GM21717 (cell line): ENCODE results near the gene ARHGAP40.

Source experiments
- ATAC-seq: cut with Tn5 transposase; IDR thresholded peaks from one replicate; pipeline ENCODE4 v1.9.1; 2021; ENCODE audit warnings: mild to moderate bottlenecking, moderate library complexity; ENCODE audit not compliant: unreplicated experiment

Gene ARHGAP40

DNA sequence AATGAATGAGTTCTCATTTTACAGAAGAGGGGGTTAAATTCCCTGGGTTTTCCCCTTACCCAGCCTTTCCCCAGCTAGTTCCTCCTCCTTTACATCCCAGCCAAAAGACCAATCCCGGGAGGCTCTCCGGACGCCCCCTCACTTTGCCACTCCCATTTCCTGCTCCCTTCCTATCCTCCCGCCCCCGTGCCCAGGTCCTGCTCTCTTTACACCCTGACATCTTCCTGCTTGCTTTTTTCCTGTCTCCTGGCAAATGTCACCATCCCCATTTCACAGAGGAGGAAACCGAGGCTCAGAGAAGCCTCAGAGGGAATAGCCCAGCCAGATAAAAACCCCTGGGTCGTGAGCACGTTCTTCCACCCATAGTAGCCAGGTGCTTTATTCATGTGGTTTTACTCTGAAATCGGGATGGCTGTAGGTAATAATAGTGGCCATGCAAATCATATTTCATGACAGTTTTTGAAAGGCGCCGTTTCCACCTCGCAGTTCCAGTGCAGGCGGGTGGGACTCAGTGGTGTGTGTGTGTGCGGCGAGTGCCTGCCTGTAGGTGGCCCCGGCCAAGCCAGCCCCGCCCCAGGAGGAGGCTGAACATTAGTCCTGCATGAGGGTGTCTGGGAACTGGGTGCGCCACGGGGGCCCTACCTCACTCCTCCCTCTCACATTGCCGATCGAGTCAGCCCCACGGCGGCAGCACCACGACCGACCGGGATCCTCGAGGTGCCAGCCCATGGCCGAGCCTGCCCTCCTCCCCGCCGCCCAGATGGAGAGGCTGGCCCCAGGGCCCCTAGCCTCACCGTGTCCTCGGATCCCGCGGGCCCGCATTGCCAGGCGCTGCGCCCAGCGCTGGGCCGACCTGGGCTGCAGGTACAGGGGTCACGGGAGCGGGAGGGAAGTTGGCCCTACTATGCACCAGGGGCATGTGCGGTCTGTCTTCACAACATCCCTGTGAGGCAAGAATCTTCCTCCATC is at the start of gene ARHGAP40:
ARHGAP40 (plus strand) TSS at position 594 of the 969 bp plus-strand sequence.
- ATAC-seq, result no peak

DNA sequence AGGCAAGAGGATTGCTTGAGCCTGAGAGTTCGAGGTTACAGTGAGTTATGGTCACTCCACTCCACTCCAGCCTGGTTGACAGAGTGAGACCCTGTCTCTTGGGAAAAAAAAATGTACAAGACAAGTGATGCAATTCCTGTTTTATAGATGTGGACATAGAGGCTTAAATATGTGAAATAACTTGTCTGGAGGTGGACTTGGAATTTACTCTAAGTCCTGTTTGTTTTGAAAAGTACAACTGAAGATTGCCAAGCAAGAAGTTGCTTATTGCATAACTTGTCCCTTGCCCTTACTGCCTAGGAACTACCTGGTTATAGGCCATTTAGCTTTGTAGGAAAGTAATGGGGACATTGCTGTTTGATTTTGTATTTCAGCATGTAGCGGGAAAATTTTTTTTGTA is 46.6 kb upstream of the ARHGAP40 start:
- ATAC-seq, result no peak

DNA sequence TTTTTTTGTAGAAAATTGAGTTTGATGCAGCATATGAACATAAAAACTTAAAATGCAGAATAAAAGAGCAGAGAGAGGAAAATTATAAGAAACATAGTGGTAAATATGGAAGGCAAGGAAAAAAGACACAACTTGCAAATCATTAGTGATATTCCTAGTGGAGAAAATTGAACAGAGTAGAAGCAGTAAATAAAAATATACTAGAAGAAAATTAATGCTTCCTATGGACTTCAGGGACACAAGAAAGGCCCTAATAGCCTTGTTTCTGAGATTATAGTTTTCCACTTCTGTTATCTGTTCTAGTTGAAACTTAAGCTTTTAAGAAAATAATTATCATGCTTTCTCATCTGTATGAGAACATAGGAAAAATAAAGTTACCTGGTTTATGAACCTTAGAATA is 46.2 kb upstream of the ARHGAP40 start:
- ATAC-seq, result no peak

DNA sequence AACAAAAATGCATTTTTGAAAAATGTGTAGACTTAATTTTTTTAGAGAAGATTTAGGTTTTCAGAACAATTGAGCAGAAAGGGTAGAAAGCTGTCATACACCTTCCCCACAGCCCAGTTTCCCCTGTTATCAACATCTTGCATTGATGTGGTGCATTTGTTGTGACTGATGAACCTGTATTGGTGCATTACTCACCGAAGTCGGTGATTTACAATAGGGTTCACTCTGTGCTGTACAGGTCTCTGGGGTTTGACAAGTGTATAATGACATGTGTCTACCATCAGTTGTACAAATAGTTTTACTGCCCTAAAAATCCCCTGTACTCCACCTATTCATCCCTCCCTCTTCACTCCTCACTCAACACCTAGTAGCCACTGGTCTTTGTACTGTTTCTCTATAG is 44.4 kb upstream of the ARHGAP40 start:
- no peak for ATAC-seq

DNA sequence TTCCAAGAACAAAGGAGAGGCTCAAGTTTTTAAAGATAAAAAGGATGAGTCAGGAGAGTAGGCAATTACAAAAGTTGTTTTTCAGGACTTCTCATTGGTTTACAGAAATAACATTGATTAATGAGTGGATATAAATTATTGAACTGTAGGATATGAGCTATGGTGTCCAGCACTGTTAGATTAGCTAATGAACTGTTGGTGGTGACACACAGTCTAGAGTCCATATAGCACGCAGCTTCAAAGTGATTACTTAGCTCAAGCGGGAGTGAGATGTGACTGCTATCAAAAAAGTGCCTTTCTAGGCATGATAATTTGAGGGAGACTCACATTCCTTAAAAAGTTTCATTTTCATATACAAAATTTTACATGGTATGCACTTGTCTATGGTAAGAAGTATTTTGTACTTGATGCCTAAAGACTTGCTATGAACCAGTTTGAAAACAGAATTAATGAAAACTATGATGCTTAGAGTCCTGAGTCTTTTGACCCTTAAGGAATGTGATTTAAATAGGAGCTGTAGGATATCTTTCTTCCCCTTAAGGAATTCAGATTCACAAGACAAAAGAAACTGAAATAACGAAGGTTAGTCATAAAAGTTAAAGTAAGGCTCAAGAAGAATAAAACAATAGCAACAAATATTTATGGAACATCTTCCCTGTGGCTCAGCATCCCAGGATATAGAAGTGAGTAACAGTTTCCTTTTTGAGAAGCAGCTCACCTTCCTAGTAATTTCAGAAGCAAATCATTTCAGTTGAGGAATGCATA is 42.8 kb upstream of the ARHGAP40 start:
- ATAC-seq, result no peak

DNA sequence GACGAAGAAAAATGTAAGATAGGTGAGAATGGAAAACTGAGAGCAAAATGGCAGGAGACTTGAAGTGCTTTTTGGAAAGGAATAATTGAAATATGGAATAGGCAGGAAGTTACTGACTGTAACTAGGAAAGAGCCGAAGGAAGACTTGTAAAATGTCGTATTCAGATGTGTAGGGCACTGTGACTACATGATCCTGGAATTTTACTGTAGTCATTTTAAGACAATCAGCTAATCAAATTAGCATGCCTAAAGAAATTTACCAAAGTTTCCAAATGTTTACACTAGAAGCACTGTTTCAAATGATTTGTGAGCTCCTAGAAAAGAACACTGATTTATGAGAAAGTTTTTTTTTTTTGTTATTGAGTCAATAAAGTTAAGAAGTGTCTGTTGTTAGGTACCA is 41.8 kb upstream of the ARHGAP40 start:
- no peak for ATAC-seq

DNA sequence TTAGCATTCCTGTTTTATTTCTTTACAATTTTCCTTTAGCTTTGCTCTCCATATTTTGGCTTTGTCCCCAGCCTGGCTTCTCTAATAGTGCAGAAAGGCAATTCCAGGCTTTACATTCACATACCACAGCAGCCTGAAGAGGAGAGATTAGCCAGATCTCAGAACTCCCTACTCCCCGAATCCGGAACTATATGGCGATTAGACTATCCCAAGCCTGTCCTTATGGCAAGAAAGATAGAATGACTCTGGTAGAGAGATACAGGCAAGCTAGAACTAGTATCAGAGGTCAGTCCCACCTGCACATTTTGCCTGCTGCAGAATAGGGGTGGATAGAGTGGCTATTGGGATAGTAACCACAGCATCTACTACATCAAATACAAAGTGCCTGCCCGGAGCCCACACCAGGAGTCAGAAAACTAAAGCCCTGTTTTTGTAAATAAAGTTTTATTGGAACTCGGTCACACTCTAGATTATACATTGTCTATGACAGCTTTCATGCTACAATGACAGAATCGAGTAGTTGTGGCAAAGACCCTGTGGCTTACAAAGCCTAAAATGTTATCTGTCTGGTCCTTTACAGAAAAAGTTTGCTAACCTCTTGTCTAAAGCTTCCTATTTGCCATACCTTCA is 37.7 kb upstream of the ARHGAP40 start:
- ATAC-seq, result no peak

DNA sequence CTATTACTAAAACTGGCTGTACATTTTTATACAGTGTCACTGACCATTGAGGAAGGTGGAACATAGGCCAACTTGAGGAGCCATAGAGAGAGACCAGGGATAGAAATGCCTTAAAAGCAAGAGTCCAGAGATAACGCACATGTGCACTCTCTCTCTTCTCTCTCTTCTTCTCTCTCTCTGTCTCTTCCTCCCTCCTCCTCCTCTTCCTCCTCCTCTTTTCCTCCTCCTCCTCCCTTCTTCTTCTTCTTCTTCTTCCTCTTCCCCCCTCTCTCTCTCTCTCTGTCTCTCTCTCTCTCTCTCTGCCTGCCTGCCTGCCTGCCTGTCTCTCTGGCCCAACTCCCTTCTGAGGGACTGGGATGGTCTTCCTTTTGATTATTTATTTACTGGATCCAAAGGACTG is 36.9 kb upstream of the ARHGAP40 start:
- no peak for ATAC-seq

DNA sequence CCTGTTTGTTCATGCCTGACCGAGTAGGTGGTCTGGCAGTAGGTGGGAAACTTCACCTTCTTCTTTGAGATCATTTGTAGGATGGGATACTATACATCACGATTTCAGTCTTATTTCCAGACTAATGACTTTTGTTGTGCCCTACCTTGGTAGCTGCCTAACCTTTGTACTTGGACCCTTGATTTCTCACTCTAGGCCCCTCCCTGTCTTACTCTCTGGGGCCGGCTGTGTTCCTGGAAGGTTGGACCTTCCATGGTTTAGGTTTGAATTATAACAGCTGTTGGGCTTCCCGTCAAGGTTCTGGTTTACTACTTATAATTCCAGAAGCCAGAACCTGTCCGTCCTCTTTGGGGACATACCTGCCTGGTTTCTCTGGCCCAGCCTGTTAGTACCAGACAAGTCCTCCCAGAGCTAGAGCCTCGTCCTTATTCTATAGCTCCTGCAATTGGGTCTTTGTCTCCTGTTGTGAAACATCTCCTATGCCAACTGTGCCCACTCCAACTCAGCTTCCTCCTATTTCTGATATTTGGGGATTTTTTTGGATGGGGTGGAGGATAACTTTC is 35.5 kb upstream of the ARHGAP40 start:
- no peak for ATAC-seq

DNA sequence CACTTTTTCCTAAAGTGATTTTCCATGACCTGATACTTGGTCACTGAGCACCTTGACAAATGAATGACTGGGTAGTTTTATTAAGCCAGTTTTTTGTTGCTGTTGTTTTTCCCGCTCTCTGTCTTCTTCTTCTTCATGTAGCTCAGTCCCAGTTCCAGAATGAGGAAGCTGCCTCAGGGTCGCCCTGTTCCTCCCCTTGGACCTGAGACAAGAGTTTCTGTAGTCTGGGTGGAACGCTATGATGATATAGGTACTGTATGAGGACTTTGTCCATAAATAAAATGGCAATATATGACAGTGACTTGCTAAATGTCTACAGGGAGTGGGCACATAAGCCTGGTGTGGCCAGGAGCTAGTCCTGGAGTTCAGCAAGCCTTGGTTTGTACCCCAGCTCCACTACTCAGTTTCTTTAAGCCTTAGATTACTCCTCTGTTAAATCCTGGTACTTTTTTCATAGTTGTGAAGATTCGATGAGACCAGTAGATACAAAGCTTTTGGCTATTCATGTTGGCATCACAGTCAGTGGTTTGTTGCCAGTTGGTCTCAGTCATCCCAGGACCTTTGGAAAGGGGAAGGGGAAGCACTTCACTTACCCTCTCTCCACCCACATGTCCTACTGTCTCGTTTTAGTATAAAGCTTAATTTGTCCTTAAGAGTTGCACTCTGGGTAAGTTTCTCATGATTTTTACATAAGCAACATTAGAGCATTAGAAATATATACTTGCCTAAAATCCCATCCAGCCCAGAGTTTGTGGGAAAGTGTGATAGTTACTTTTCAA is 31.7 kb upstream of the ARHGAP40 start:
- ATAC-seq, result no peak

DNA sequence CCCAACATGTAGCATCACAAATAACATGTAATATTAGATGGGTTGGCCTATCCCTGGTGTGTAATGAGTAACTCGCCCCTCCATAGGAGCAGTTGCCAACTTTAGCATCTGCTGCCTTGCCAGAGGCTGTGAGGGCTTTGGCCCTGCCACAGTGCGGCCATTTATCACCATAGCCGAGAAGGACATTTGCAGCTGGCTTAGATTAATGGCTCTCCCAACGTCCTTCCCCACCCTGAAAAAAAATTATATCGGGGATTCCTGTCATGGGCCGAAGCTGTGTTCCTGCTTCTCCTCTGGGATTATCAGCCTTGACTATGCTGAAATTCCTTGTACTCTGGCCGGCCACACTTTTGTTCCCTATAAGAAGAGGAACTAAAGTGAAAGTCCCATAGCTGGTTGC is 28.2 kb upstream of the ARHGAP40 start:
- no peak for ATAC-seq

DNA sequence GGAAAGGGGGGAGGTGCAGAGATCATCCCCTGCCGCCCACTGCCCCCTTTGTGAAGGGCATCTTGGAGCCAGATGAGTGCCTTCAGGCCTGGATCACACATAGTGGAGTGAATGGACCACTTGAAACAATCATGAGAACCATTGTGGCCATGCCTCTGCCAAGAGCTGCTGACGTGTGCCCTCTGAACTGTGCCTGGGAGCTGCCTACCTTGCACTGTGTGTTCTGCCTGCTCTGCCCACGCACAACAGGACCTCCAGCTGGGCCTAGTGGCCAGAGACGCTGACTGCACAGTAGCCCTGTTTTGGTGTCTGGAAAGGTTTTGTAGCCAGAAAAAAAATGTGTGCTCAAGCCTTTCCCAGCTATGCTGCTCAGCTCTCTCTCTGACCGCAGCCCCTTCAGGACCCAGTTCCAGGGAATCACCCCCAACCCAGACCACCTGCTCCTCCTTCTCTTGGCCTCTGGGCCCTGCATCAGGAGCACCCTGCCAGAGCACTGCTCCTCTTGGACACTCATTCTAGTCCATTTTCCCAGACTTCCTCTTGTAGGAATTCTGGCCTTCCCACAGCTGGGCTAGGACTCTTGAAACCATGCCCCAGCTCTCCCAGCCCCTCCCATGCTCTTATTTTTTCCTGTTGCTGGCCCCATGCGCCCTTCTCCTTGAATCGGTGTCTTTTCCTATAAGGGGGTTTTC is 22.2 kb upstream of the ARHGAP40 start:
- no peak for ATAC-seq

DNA sequence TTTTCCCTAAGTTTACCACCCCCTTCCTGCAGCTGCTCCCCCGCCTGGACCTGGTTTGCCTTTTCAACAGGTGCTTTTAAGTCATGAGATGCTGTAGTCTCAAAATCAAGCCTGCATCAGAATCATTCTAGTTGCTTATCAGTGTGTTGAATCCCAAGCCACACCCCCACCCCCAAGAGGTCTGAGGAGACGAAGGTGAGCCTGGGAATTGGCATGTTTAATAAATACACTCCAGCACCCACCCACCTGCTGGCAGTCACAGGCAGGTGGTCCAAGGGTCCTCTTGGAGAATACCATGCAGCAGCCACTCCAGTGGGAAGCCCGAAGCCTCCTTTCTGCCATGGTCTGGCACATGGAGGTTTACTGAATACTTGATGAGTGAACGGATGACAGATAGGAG is 21.7 kb upstream of the ARHGAP40 start:
- no peak for ATAC-seq

DNA sequence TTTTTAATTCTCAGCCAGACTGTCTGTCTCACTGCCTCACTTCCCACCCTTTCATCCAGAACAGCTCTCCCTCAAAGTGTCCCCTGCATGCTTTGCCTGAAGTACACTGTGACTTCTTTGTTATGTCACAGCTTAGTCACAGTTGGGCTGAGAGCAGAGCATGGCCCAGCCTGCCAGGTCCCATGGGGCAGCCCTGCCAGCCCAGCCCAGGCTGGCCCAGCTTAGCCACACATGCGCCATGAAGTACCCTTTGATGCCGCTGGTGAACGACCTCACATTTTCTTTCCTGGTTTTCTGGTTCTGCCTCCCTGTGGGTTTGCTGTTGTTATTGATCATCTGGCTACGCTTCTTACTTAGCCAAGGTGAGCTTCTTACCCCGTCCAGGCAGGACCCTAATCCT is 20.6 kb upstream of the ARHGAP40 start, which contains the start of gene ADIG:
ADIG (plus strand) TSS at position 185 of the 400 bp plus-strand sequence; CDS start at position 239, 54 bp downstream.
- no peak for ATAC-seq

DNA sequence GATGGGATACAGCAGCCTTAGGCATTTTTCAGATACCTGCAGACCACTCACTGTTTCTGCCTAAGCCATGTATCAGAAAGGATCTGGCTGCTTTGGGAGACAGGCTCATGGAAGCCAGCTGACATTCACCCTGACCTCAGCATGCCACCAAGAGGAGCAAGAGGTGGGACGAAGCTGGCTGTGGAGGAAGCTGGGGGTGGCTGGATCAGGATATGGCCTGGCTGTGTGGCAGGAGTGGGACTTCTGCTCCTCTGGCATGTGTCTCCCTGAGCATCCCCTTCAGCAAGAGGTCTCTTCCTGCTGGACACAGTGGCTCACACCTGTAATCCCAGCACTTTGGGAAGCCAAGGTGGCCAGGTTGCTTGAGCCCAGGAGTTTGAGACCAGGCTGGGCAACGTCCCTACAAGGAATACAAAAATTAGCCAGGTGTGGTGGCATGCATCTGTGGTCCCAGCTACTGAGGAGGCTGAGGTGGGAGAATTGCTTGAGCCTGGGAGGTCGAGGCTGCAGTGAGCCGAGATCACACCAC is 19.7 kb upstream of the ARHGAP40 start:
- no peak for ATAC-seq

DNA sequence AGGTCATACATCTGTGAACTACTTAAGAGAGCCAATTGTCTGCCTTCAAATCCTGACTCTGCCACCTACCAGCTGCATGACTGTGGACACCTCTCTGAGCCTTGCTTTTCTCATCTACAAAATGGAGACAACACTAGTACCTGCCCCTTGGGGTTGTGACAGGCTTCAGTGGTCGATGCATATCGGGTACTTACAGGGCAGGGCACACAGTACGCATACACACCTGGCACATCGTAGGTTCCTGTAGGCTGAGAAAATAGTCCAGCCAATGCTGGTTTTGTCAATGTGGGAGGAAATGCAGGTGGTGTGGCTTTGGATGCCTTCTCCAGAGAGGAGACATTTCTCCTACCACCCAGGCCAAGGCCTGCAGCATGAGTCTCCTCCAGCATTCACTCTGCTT is 18.3 kb upstream of the ARHGAP40 start:
- no peak for ATAC-seq

DNA sequence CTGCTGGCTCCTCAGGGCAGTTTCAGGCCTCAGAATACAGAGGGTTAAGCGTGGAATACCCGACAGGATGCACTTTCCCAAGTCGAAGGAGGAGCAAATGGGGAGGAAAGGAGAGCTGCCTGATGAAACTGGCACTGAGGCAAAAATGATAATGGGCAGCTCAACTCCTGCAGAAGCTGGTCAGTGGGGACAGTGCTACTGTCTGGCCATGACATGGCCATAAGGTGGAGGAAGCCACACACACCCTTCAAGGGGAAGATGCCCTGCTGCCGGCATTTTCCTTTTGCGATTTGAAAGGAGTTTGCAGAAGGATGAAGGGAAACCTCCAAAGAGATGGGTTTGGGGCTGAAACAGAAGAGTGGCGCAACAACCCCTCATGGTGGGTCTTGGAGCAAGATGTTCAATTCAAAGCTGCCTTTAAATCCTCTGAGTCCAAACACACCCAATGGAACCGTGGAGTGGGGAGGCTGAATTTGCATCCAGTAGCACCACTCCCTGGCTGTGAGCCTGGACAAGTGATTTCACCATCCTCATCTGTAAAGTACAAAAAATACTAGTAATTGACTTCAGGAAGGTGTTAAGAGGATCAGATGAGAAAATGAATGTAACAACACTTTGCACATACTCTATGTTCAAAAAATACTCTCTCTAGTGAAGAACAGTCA is 17.4 kb upstream of the ARHGAP40 start:
- no peak for ATAC-seq

DNA sequence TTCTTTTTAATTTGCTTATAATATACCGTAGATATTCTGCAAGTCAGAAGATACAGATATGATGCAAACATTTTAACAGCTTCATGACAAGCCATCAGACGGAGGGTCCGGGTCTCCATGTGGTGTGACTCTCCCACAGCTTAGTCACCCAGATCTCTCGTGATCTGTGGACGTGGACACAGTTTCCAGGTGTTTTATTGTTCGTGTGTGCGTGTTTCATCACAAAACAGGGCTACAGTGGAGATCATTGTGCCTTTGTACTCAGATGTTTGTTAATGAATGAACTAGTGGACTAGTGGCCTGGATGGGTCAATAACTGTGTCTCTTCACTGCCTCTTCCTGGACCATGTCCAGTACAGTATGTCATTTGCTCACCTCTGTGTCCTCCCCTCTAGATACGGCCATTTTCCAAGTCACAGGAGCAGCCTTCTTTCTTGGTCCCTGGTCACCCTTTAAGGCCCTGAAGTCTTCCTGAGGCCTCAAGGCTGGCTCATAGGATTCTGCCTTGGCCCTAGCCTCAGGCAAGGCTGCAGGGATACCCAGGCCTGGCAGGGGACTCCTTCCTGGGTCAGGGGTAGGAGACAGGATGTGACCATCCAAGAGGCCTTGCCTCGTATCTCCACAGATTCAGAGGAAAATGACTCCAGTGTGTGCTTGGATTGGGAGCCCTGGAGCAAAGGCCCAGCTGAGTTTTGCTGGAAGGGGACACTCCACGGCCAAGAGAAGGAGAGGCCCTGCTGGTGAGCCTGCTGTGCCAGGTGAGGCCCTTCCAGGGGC is 16.0 kb upstream of the ARHGAP40 start:
- no peak for ATAC-seq
